Testis (tissue), 2 donors: Measurements from ENCODE around the gene OR3A1.

Experiments used
- CTCF ChIP-seq, 3 experiments: fragments of 450-650 bp in 2 of 3; fragments of 200-600 bp in 1 of 3; sonication (generic) in 1 of 3; IDR thresholded peaks; one replicate each; pipeline ENCODE4 v1.5.1; 2016 to 2019; ENCODE audit warnings: antibody characterized with exemption in 3 of 3, mild to moderate bottlenecking in 2 of 3, moderate library complexity in 1 of 3
- POLR2A ChIP-seq: fragments of 450-650 bp; IDR thresholded peaks from one replicate; pipeline ENCODE4 v1.6.1; 2017; ENCODE audit warnings: antibody characterized with exemption, mild to moderate bottlenecking, moderate library complexity

DNA sequence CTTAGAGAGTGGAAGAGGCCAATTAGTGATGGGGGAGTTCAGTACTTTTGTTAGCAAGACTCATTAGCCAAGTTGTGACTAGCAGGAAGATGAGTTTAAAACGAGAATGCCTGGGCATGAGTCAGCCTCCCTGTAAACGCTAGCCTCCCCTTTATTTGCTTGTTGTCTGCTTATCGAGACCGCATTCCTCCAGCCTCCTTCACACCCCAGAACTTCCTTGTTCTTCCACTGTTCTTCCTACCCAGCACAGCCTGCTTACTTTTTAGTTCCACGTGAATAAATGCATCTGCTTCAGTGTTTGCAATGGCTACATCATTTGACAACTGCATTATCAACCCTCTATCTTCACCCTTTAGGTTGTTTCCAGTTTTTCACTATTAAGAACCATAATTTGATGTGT lies 20.2 kb upstream of the OR3A1 start:
- TF ChIP-seq CTCF (IDR thresholded peaks at IDR 0.05), result no peak
- TF ChIP-seq POLR2A, result no peak
